Kidney epithelial cell (primary cell): ENCODE results near the gene SH3RF3. TPM values are rescaled to one million over a fixed set of nuclear protein-coding genes. Genes with fewer than 3 reads are reported as not detected.

Source experiments
- DNase-seq: peaks from one replicate; pipeline ENCODE4 v3.0.0-alpha.2; 2010; ENCODE audit warnings: low read depth
- H3K27me3 ChIP-seq: 2 replicates; pipeline ENCODE4 v1.6.0; 2011; ENCODE audit warnings: low read length; ENCODE audit not compliant: control insufficient read depth, insufficient read depth
- H3K36me3 ChIP-seq: 2 replicates; pipeline ENCODE4 v1.5.1; 2011; ENCODE audit warnings: low read length; ENCODE audit not compliant: control insufficient read depth, insufficient read depth
- H3K4me3 ChIP-seq: 2 replicates; pipeline ENCODE4 v1.5.1; 2011; ENCODE audit warnings: low read depth, mild to moderate bottlenecking, control low read depth, low read length
- CTCF ChIP-seq: IDR thresholded peaks from 2 replicates; pipeline ENCODE4 v1.5.1; 2011; ENCODE audit warnings: mild to moderate bottlenecking, moderate library complexity, low read length, control low read depth, inconsistent platforms; ENCODE audit not compliant: insufficient read depth, poor library complexity, severe bottlenecking
- total RNA-seq: library from RNA; depleted of rRNA; stranded (reverse); fragments of >200 nt; gene quantifications from 2 replicates; pipeline ENCODE4 v1.2.3, GENCODE V29; 2015

The SH3RF3 gene
- total RNA-seq, 1 donor from 2014 or later = 9.6 TPM

GRCh38 chr2:109175350-109175678 lies 46.3 kb downstream of the SH3RF3 start:
- Histone ChIP-seq H3K4me3 (no peak overlapping the region), H3K36me3 (no peaks in the 10 kb centered on the region), H3K27me3 (no peaks in the 10 kb centered on the region)
- no peak for DNase-seq
- TF ChIP-seq CTCF = no peak

- TF ChIP-seq CTCF = no peak
- DNase-seq = no peak
- Histone ChIP-seq H3K4me3 (no peak overlapping the region), H3K27me3 (no peaks in the 10 kb centered on the region), H3K36me3 (no peaks in the 10 kb centered on the region)
Observed at GRCh38 chr2:109176928-109177327, 47.9 kb downstream of the SH3RF3 start.

- H3K4me3 ChIP-seq = no peak overlapping the region
- H3K36me3 ChIP-seq = no peaks in the 10 kb centered on the region
- no peaks in the 10 kb centered on the region for H3K27me3 ChIP-seq
- DNase-seq = no peak
- no peak for TF ChIP-seq CTCF
Observed at GRCh38 chr2:109177635-109178034, 48.6 kb downstream of the SH3RF3 start.

GRCh38 chr2:109178968-109179367 lies 50.0 kb downstream of the SH3RF3 start:
- TF ChIP-seq CTCF = no peak
- no peaks in the 10 kb centered on the region for H3K36me3 ChIP-seq
- no peak for DNase-seq
- no peak overlapping the region for H3K4me3 ChIP-seq
- no peaks in the 10 kb centered on the region for H3K27me3 ChIP-seq

GRCh38 chr2:109180786-109181185 lies 51.8 kb downstream of the SH3RF3 start:
- no peak for DNase-seq
- H3K27me3 ChIP-seq = no peaks in the 10 kb centered on the region
- no peak overlapping the region for H3K4me3 ChIP-seq
- no peaks in the 10 kb centered on the region for H3K36me3 ChIP-seq
- TF ChIP-seq CTCF = no peak

GRCh38 chr2:109182426-109182825 lies 53.4 kb downstream of the SH3RF3 start:
- no peaks in the 10 kb centered on the region for H3K27me3 ChIP-seq
- H3K4me3 ChIP-seq = no peak overlapping the region
- no peak for TF ChIP-seq CTCF
- DNase-seq = no peak
- H3K36me3 ChIP-seq = no peaks in the 10 kb centered on the region
